GM19043 (cell line): ENCODE measurements around the gene FAM199X.
A peak's percentile ranks its signal among the peaks of the same experiment; 100 is the strongest.

Experiments used
- ATAC-seq: cut with Tn5 transposase; IDR thresholded peaks from one replicate; pipeline ENCODE4 v1.9.1; 2021; ENCODE audit warnings: low read depth; ENCODE audit not compliant: unreplicated experiment

FAM199X gene

DNA sequence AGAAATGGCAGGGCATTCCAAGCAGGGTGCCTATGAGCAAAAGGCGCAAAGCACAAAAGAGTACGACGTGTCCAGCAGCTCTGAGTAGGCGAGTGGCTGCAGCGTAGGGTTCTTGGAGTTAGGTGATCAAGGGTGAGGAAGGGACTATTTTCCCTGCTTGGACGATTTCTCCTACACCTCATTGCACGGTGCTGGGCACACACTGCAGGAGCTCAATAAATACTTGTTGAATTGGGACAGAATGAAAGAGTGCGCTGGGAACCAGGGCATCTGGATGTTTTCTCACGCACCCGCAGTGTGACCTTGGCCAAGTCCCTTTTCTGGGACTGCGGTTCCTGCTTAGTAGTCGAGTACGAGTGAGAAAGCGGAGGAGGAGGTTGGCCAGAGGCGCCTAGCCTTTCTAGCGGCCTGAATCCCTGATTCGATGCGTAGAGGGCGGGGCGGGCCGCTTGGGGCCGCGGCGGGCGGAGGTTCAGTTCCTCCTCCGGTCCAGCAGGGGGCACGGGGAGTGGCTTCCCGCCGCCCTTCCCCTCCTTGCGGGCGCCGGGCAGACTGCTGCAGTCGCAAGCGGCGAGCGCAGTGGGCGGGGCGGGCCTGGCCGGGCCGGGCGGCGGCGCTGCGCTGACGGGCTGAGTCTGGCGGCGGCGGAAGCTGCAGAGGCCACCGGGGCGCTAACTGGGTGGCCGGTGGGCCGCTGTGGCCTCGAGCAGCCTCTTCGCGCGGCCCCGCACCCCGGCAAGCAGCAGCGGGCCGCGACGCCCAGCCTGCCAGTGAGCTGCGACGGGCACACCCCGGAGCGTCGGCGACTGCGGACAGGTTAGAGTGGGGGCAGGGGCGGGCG lies at the start of gene FAM199X:
Gene FAM199X, plus strand, starts transcription at position 560 of the 841 bp plus-strand sequence. CDS start 333 bp downstream, outside the sequence.
- peak; percentile 90 for ATAC-seq

DNA sequence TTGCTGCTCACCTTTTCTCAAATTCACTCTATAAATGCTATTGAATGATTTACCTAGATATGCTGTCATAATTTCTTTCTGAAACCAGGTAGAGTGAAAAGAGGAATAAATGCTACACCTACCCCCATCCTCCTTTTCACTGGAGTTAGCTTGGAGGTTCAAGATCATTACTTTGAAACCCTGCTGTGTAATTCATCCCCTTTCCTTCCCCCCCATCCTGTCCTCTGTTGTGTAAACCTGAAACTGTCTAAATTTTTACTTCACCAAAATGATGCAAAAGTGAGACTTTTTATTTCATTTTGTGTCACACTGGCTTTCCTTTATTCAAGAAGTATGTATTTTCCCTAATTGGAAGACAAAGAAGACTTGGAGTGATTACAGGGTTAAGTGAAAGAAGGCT lies 48.5 kb upstream of the FAM199X start:
- ATAC-seq, result no peak

DNA sequence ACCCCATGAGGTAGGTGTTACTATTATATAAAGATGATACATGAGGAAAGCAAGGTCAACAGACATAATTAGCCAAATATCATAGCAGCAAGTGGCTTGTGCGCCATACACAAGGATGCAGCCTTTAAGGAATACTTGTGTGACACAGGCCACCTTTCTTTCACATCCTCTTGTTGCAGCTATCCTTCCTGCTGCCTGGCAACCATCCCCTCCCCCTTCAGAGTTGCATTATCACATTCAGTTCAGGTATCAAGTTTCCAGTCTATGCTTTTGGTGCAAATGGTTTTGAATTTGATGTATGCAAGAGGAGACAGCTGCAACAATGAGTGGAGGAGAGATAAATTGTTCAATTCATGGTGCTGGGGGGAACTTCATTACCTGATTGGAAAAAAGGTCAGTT lies 47.5 kb upstream of the FAM199X start:
- ATAC-seq, result no peak

DNA sequence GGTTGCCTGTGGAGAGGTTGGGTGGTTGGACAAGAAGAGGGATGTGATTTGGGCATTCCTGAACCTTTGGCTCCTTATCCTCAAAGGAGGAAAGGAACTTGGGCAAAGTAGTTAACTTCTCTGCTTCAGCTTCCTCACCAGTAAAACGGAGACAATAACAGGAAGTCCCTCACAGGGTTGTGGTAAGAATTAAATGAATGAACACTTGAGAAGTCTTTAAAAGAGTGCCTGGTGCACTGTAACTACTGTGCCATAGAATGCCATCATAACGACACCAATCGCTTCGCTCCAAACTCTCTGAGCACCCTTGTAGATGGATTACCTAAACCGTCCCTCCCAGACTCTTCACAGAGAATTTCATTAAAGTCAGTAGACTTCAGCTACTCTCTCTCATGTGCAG lies 43.4 kb upstream of the FAM199X start:
- ATAC-seq, result peak; percentile 70

DNA sequence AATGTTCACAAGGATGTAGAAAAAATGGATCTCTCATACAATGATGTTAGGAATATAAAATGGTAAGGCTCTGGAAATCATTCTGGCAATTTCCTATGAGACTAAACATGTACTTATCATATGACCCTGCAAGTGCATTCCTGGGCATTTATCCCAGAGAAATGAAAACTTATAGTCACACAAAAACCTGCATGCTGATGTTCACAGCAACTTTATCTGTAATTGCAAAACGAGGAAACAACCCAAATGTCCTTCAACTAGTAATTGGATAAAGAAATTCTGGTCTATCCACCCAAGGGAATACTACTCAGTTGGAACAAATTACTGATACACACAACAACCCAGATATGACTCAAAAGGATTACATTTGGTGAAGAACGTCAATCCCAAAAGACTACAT lies 39.4 kb upstream of the FAM199X start:
- ATAC-seq, result no peak

DNA sequence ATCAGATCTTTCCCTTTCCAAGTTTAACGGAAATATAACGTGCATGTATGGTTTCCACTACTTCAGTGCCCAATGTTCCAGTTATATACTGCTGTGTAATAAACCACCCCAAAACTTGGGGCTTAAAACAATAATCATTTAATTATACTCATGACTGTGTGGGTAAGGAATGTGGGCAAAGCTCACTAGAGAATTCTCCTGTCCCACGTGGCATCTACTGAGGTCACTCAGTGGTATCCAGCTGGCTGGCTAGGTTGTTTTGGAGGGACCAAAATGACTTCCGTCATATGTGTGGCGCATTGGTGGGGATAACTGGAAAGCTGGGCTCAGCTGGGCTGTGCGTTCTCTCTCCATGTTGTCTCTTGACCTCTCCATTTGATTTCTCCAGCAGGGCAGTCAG lies 35.4 kb upstream of the FAM199X start:
- no peak for ATAC-seq

DNA sequence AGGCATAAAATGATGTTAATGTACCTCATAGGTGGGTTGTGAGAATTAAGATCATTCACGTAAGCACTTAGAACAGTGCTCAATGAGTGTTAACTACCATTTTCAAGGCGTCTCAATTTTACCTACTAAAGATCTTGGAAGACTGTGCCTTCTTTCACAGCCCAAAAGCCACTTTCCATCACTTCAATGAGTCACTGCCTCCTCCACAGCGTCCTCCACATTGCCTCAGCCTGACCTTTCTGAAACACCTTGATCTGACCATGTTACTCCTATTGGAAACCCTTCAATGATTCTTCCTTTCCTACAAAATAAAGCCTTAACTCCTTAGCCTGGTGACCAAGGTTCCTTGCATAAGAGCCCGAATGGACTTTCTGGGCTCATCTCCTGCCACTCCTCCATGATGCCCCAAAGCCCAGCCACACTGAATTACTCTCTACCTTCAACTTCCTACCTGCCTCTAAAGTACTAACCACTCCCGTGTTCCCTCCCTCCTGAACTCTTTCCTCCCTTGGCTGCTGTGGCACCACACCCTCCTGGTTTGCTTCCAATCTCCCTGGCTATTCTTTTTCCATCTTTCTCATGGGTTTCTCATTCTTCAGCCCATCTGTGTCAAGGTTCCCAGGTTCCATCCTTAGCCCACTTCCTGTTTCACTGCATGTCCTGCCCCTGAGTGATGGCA lies 31.5 kb upstream of the FAM199X start:
- no peak for ATAC-seq

DNA sequence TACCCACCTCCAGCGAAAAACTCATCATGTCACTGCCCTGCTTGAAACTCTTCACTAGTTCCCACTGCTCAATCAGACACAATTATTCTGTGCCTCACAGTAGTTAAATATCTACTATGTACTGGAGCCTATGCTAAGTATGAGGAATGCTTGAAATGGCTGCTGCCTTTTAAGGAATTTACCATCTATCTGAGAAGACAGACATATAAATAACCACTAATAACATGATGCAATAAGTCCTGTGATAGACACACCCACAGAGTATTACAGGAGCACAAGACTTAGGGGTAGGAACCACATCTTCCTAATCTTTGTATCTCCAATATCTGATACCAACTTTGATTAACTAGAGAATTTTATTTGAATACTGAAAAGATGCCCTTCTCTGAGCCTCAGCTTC lies 30.6 kb upstream of the FAM199X start:
- ATAC-seq, result no peak

DNA sequence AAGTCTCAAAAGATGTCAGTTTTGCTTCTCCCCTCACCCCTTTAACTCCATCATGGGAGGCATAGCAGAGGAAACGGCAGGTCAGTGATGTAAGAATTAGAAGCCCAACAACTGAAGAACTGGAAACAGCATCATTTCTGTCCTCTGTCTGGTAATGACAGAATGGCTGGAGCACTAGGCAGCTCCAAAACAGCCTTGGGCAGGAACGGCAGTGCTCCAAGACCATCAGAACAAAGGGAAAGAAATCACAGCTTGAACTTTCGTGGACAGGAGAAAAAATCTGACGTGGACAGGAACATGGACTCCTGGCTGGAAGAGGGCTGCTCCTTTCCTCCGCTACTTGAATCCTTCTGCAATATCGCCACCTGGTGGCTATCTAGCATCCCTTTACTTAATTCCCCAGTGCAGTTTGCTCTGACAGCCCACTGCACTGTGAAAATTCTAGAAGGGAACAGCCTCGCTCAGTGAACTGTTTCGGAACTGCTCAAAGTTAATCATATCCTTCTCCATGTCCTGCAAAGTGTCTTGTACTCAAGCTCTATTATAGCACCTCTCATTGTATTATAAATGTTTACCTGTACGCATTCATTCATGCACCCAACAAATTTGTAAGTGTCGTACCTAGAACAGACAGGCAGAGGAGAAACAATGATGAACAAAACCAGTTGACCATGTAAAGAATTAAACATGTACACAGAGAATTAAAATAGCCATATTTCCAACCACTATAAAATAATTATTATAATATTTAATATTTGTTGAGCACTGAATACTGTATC lies 29.8 kb upstream of the FAM199X start:
- peak; percentile 88 for ATAC-seq

DNA sequence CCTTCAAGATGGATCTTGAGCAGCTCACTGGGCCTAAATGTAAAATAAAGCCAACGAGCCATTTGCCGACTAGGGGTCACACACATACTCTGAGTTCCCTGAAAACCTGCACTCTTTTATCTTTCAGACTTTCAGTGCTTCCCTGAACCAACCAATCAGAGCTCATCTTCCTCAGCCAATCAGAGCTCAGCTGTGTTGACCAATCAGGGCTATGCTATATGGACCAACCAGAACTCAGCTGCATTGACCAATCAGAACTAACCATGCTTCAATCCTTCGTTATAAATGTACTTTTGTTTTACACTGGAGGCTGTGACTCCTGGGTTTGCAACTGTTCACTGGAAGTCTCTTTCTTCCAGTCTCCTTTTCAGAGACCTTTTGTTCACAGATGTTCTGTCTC lies 28.8 kb upstream of the FAM199X start:
- no peak for ATAC-seq

DNA sequence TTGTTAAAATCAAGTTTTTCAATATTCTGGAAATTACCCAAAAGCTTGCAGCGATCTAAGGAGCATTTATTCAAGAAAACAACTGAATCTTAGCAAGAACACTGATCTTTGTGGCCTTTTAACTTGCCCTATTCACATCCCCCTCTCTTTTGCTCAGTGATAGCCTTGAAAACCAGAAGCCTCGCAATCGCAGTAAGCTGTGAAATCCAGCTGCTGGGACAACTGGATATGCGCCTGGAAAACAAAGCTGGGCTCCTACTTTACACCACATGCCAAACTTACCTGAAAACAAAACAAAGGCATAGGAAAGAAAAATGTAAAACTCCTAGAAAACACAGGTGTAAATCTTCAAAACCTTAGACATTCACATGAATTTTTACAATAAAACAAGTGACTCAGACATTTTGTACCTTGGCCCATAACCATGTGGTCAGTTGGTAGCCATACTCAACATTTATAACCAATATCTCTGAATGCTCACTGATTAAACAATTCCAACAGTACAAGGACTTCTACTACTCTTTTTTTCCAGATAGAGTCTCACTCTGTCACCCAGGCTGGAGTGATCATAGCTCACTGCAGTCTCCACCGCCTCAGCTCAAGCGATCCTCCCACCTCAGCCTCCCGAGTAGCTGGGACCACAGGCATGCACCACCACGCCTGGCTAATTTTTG lies 25.0 kb upstream of the FAM199X start:
- ATAC-seq, result no peak

DNA sequence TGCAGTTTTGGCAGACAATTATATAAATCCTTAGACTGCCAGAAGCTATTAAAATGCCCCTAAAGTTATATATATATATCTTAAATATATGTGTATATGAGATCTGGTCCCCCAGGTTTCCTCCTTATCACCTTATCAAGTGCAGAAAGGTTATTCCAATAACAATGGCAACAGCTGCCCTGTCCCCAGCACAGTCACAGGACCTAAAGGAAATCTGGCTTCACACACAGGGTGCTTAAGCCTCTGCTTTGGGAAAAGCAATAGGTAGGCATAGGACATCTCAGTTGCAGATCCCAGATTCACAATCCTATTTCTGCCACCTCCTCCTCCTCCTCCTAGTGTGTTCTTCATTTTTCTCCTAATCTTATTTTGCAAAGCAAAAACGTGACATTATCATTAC lies 15.2 kb upstream of the FAM199X start:
- ATAC-seq, result no peak

DNA sequence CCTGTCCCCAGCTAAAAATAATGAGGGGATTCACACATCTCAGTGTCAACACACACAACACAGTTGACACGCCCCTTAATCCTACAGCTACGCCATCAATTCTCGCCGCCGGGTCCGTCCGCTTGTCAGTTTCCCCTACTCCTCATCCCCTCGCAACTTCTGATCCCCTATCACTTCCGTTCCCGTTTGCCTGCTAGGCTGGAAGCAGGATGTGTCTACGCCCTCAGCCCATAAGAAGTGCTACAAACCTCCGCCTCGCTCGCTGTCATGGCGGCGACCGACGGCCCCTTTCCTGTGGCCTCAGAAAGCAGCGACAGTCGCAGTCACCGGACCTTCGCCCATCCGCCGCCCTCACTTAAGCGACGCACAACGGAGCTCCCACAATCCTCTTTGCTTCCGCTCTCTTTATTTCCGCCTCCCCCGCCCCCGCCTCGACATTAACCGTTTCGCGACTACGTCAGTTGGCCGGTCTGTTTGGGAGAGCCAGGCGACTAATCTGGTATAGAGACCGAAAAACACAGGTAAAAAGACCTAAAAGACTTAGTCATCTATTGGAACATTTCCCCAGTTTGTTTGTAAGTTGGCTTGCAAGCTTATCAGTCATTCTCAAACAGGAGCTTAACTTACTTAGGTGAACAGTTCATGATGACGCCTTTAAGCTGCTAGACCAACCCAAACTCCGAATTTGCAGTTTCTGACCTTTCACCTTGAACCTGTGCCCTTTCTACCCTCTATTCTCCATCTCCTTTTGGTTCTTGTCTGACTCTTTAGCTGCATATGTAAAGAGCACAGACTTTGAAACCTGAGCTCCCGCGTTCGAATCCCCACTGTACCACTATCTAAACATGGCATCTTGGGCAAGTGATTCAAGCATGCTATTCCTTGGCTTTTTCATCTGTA lies 9.4 kb upstream of the FAM199X start, which contains the start of gene SLC25A53:
Gene SLC25A53, minus strand, starts transcription at position 380 of the 900 bp plus-strand sequence. CDS start 51,752 bp downstream, outside the sequence.
- ATAC-seq, result peak; percentile 90

DNA sequence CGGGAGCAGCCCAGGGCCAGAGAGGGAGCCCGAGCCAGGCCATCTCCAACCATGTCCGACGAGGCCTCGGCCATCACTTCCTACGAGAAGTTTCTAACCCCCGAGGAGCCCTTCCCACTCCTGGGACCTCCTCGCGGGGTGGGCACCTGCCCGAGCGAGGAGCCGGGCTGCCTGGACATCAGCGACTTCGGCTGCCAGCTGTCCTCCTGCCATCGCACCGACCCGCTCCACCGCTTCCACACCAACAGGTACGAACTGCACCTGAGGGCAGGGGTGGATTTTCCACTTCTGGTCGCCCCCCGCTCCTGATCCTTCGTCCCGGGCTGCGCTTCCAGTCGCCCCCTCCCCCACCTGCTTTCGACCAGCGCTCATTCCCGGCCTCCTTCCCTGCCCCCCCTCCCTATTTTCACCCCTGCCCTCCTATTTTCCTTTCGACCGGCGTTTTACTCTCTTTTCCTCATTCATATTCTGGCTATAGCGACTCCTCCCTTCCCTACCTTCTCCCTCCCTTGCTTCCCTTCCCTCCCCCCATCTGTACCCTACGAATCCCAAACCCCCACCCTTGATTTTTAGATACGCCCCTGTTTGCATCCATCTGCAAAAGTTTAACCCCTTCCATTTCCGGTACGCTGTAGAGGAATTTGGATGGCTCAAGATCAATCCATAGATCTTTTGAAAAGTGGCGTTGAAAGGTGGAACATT lies 633 bp downstream of the FAM199X start:
- no peak for ATAC-seq

DNA sequence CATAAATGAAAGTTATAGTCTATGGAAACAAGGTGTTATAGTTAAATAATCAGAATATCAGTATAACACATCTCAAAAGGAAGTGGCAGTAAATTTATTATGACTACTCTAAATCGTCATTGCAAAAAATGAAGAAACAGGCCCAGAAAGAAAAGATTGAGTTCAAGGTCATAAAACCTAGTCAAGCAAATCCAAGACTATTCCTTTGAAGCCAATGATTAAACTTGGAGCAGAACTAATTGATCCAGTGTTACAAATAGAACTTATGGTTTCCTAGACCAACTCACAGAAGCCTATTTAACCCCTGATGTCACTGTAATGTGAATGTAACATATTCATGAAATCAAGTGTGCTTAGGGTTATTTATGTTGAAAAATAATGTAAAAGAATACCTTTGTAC lies 1.9 kb downstream of the FAM199X start:
- no peak for ATAC-seq

DNA sequence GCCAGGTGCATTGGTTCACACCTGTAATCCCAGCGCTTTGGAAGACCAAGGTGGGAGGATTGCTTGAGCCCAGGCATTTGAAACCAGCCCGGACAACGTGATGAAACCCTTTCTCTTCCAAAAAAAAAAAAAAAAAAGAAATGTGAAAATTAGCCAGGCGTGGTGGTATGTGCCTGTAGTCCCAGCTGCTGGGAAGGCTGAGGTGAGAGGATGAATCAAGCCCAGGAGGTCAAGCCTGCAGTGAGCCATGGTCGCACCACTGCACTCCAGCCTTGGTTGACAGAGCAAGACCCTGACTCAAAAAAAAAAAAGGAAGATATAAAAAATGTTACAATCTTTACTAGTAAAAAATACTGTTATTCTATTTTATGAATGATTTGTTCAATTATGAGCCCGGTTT lies 5.9 kb downstream of the FAM199X start:
- no peak for ATAC-seq

DNA sequence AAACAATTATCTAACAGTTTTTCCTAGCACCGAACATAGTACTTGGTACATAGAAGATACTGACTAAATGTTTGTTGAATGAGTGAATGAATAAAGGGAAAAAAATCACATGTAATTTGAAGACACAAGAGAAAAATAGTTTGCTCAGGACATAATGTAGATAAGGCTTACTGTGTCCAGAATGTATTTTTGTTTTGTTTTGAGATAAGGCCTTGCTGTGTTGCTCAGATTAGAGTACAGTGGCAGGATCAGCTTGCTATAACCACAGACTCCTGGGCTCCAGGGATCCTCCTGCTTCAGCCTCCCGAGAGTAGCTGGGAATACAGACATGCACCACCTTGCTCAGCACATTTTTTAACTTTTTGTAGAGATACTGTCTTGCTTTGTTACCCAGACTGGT lies 6.5 kb downstream of the FAM199X start:
- ATAC-seq, result no peak

DNA sequence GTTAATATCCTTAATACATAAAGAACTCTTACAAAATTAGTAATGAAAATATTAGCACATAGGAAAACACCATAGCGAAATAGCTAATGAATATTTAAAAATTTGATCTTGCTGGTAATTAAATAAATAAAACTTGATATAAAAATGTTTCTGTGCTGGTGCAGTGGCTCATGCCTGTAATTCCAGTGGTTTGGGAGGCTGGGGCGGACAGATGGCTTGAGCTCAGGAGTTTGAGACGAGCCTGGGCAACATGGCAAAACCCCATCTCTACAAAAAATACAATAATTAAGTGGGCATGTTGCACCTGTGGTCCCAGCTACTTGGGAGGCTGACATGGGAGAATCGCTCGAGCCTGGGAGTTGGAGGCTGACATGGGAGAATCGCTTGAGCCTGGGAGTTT lies 7.6 kb downstream of the FAM199X start:
- ATAC-seq, result no peak

DNA sequence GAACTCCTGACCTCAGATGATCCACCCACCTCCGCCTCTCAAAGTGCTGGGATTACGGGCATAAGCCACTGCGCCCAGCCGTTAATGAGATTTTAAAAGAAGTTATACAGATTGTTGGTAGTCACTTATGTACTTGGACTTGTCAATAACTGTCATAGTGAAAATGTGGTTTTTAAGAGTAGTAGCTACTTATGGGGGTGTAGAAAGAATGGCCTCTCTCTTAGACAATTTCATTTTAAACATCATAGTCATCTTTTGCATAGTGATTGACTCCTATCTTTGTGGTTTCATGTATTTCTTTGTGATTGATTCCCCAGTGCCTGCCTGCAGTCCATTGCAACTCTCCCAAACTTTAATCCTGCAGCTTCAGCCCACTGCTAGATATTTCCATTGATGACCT lies 17.4 kb downstream of the FAM199X start:
- ATAC-seq, result no peak
